Panc1 (cell line): ENCODE results near the gene NR1H2. TPM values are rescaled to one million over a fixed set of nuclear protein-coding genes. Genes with fewer than 3 reads are reported as not detected.

ENCODE experiments used
- ATAC-seq: fragments of 200-7000 bp; cut with Tn5 transposase; 2 replicates; pipeline ENCODE4 v1.9.1; 2020; ENCODE audit warnings: mild to moderate bottlenecking, moderate library complexity
- BruUV-seq: library from RNA; stranded (reverse); fragments of 400-500 nt; replicated peaks from 2 replicates; lab custom pipeline; 2021; lab: Mats Ljungman, UMichigan
- CTCF ChIA-PET: fragments of 300-600 bp; sonication (Branson Sonifier 250); formaldehyde crosslinking; loops from one replicate; lab custom pipeline; 2022; ENCODE audit warnings: antibody characterized with exemption; lab: Charles Lee
- POLR2A ChIA-PET: fragments of 300-600 bp; sonication (Branson Sonifier 250); formaldehyde crosslinking; loops from one replicate; lab custom pipeline; 2022; ENCODE audit warnings: antibody characterized with exemption; lab: Charles Lee
- DNase-seq: peaks from one replicate; pipeline ENCODE4 v3.0.0-alpha.2; 2010; ENCODE audit warnings: low read depth, low spot score
- H3K27ac ChIP-seq: 2 replicates; pipeline ENCODE4 v1.5.1; 2011; ENCODE audit warnings: mild to moderate bottlenecking, low read length, inconsistent platforms
- H3K27me3 ChIP-seq: fragments of 200-500 bp; sonication (Bioruptor generic); 2 replicates; pipeline ENCODE4 v1.6.0; 2014; ENCODE audit warnings: low read length, inconsistent platforms; ENCODE audit not compliant: control insufficient read depth, insufficient read depth
- H3K36me3 ChIP-seq: fragments of 200-500 bp; sonication (Bioruptor generic); 2 replicates; pipeline ENCODE4 v1.5.1; 2014; ENCODE audit warnings: inconsistent platforms, mild to moderate bottlenecking, low read length, moderate library complexity; ENCODE audit not compliant: control insufficient read depth, insufficient read depth
- H3K4me1 ChIP-seq: 2 replicates; pipeline ENCODE4 v1.5.1; 2011; ENCODE audit warnings: inconsistent platforms, mild to moderate bottlenecking, low read length, moderate library complexity; ENCODE audit not compliant: control insufficient read depth, insufficient read depth
- H3K4me3 ChIP-seq, 2 experiments: 2 replicates each; pipeline ENCODE4 v1.5.1; 2011 to 2012; ENCODE audit warnings: low read depth in 2 of 2, low read length in 2 of 2, mild to moderate bottlenecking in 2 of 2, inconsistent platforms in 1 of 2, moderate library complexity in 1 of 2
- H3K9me3 ChIP-seq: fragments of 200-500 bp; sonication (Bioruptor generic); 2 replicates; pipeline ENCODE4 v1.5.1; 2014; ENCODE audit warnings: low read depth, mild to moderate bottlenecking, inconsistent platforms, low read length, moderate library complexity; ENCODE audit not compliant: control insufficient read depth, insufficient read depth
- POLR2AphosphoS5 ChIP-seq: IDR thresholded peaks from 2 replicates; pipeline ENCODE4 v1.6.1; 2012; ENCODE audit warnings: mild to moderate bottlenecking, low read depth, low read length, moderate library complexity
- REST ChIP-seq, 2 experiments: IDR thresholded peaks; 2 replicates each; pipeline ENCODE4 v1.6.1; 2011 to 2012; ENCODE audit warnings: low read depth in 2 of 2, control low read depth in 1 of 2, low read length in 1 of 2, mild to moderate bottlenecking in 1 of 2, moderate library complexity in 1 of 2; ENCODE audit not compliant: insufficient read depth in 1 of 2
- SIN3A ChIP-seq: IDR thresholded peaks from 2 replicates; pipeline ENCODE4 v1.6.1; 2012; ENCODE audit warnings: low read depth, mild to moderate bottlenecking, low read length, moderate library complexity, borderline replicate concordance; ENCODE audit not compliant: insufficient read depth
- TCF7L2 ChIP-seq: IDR thresholded peaks from 2 replicates; pipeline ENCODE4 v1.6.1; 2011; ENCODE audit warnings: mild to moderate bottlenecking, low read depth, low read length, inconsistent platforms
- in situ Hi-C: cut with HindIII; loops from 2 replicates; pipeline ENCODE4 v1.10.0; 2016; ENCODE audit warnings: low sequenced_read_pairs, low pct_unique_long_range_greater_than_20kb
- intact Hi-C: fragments of 100-400 bp; cut with micrococcal nuclease; formaldehyde crosslinking; loops from one replicate; pipeline ENCODE4 v1.10.0; 2022; ENCODE audit not compliant: unreplicated experiment
- total RNA-seq: library from RNA; stranded (reverse); gene quantifications from one replicate; pipeline ENCODE4 v1.2.1, GENCODE V29; 2021; ENCODE audit not compliant: unreplicated experiment
- TF ChIP-seq, protein P1 (sequence below): fragments of 450-650 bp; IDR thresholded peaks from 2 replicates; pipeline ENCODE4 v1.5.1; 2017; ENCODE audit warnings: mild to moderate bottlenecking

The NR1H2 gene
- total RNA-seq, 1 experiment from 2014 or later = 55.8 TPM

- ATAC-seq (no peak), DNase-seq (no peak)
- no peaks in the 10 kb centered on the region for H3K9me3 ChIP-seq
- ChIA-PET CTCF (no interaction called here), POLR2A (no interaction called here)
- H3K4me3 ChIP-seq = no peak overlapping the region
- no peak for TF ChIP-seq TCF7L2
- TF ChIP-seq, protein P1, sequence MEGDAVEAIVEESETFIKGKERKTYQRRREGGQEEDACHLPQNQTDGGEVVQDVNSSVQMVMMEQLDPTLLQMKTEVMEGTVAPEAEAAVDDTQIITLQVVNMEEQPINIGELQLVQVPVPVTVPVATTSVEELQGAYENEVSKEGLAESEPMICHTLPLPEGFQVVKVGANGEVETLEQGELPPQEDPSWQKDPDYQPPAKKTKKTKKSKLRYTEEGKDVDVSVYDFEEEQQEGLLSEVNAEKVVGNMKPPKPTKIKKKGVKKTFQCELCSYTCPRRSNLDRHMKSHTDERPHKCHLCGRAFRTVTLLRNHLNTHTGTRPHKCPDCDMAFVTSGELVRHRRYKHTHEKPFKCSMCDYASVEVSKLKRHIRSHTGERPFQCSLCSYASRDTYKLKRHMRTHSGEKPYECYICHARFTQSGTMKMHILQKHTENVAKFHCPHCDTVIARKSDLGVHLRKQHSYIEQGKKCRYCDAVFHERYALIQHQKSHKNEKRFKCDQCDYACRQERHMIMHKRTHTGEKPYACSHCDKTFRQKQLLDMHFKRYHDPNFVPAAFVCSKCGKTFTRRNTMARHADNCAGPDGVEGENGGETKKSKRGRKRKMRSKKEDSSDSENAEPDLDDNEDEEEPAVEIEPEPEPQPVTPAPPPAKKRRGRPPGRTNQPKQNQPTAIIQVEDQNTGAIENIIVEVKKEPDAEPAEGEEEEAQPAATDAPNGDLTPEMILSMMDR = no peak
- TF ChIP-seq POLR2AphosphoS5 = no peak
- no peak for TF ChIP-seq REST (IDR thresholded peaks at IDR 0.05; ENCODE audit: insufficient read depth in 1 of 2, low read depth in 2 of 2, low read length in 1 of 2)
- TF ChIP-seq SIN3A = no peak
- intact Hi-C loops = no loop called here
- in situ Hi-C loops = no loop called here
- no peaks in the 10 kb centered on the region for H3K36me3 ChIP-seq
- no peak overlapping the region for H3K27ac ChIP-seq
- no TSS peak for BruUV-seq
- no peaks in the 10 kb centered on the region for H3K4me1 ChIP-seq
- no peaks in the 10 kb centered on the region for H3K27me3 ChIP-seq
Measured at GRCh38 chr19:50362656-50363424, 13.4 kb upstream of the NR1H2 start.

DNA sequence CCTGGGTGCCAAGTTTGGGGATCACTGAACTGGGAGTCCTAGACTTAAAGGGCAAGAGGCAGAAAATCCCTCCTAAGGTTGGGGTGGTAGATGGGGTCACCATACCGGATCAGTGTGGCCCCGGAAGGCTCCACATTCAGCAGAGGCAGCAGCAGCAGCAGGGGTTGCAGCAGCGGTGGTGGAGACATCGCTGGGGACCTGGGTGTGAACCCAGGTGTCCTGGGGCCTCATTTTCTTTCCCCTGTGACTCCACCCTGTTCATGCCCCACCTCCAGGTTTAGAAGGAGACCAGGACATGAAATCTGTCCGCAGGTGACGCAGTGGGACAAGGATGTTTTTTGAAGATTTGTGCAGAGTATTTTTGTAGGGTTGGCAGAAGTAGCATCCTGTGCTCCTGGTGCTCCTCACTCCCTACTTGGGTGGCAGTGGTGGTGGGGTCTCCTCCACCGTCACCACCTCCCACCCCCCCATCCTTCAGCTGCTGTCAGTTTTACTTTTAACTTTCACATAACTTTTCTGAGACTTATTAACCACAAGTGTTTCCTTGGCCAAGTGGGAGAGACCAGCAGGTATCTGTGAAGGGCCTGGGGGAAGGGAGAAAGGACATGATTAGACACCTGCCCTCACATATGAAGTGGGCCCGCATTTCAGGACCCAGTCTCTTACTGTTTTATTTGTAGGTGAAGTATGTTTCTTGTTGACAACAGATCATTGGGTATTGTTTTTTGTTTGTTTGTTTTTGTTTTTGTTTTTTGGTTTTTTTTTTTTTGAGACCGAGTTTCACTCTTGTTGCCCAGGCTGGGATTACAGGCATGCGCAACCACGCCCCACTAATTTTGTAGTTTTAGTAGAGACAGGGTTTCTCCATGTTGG lies 10.6 kb upstream of the NR1H2 start, which contains the start of gene NAPSA:
Gene NAPSA (minus strand): TSS at position 206 of the 873 bp plus-strand sequence. CDS start 18 bp downstream, at position 188.
- DNase-seq (no peak), ATAC-seq (no peak)
- ChIA-PET CTCF (no interaction called here), POLR2A (no interaction called here)
- H3K36me3 ChIP-seq = no peaks in the 10 kb centered on the region
- BruUV-seq = no TSS peak
- no peaks in the 10 kb centered on the region; the same call in 1 of the 2 replicates for H3K4me1 ChIP-seq
- intact Hi-C loops = no loop called here
- H3K27me3 ChIP-seq = no peaks in the 10 kb centered on the region
- no peaks in the 10 kb centered on the region for H3K9me3 ChIP-seq
- in situ Hi-C loops = no loop called here
- H3K4me3 ChIP-seq = no peak within 1 kb of the TSS
- H3K27ac ChIP-seq = no peak within 1 kb of the TSS
- TF ChIP-seq TCF7L2 (no peak), REST (IDR thresholded peaks at IDR 0.05; ENCODE audit: insufficient read depth in 1 of 2, low read depth in 2 of 2, low read length in 1 of 2) (no peak)
